ENCODE data around the gene NR6A1.

- TF ChIP-seq CTCF (tag by site-specific recombination; IDR thresholded peaks at IDR 0.05) (no peak), ZNF311 (tag by site-specific recombination; IDR thresholded peaks at IDR 0.05; ENCODE audit: borderline replicate concordance) (no peak), ZBTB7A (tag by site-specific recombination; IDR thresholded peaks at IDR 0.05; ENCODE audit: low read depth) (no peak), GFI1B (tag by site-specific recombination; IDR thresholded peaks at IDR 0.05) (no peak), ZNF133 (tag by site-specific recombination; IDR thresholded peaks at IDR 0.05) (no peak), ZNF23 (tag by site-specific recombination; IDR thresholded peaks at IDR 0.05; ENCODE audit: borderline replicate concordance) (no peak), ZBTB26 (tag by site-specific recombination; optimal IDR thresholded peaks at IDR 0.05) (no peak), TRIM28 (IDR thresholded peaks at IDR 0.05; ENCODE audit: borderline replicate concordance, low read length) (no peak), ZNF488 (tag by site-specific recombination; IDR thresholded peaks at IDR 0.05) (no peak), ZBTB49 (tag by site-specific recombination; IDR thresholded peaks at IDR 0.05; ENCODE audit: low read depth) (no peak)
Observed at GRCh38 chr9:124537926-124538325, 233.2 kb downstream of the NR6A1 start.

All from HEK293 (cell line).